ENCODE data around the gene TERT. TPM values are rescaled to one million over a fixed set of nuclear protein-coding genes. Genes with fewer than 3 reads are reported as not detected.
A peak's percentile ranks its signal among the peaks of the same experiment; 100 is the strongest.

The TERT gene
- total RNA-seq, 2 donors from 2014 or later = 0.14 TPM; not detected in 1

- peak; percentile 55 for DNase-seq (ENCODE audit: low spot score)
- intact Hi-C loops (cut with DNase I) = no loop called here
Measured at GRCh38 chr5:1321576-1321975, 26.7 kb upstream of the TERT start.

- intact Hi-C loops (cut with DNase I) = no loop called here
Measured at GRCh38 chr5:1320436-1321344, 25.8 kb upstream of the TERT start.

GRCh38 chr5:1319436-1320256, 24.8 kb upstream of the TERT start:
- DNase-seq (ENCODE audit: low spot score) = no peak
- intact Hi-C loops (cut with DNase I) = no loop called here

More at GRCh38 chr5:1320436-1321344, 25.8 kb upstream of the TERT start:
- DNase-seq (ENCODE audit: low spot score) = no peak

GRCh38 chr5:1318659-1319251, 23.9 kb upstream of the TERT start:
- peak; percentile 80 for DNase-seq (ENCODE audit: low spot score)
- intact Hi-C loops (cut with DNase I) = no loop called here

- intact Hi-C loops (cut with DNase I) = no loop called here
- DNase-seq (ENCODE audit: low spot score) = peak; percentile 66
Measured at GRCh38 chr5:1317921-1318565, 23.2 kb upstream of the TERT start.

GRCh38 chr5:1316588-1317340, 21.9 kb upstream of the TERT start:
- intact Hi-C loops (cut with DNase I) = no loop called here
- DNase-seq (ENCODE audit: low spot score) = no peak

GRCh38 chr5:1315709-1316587, 21.1 kb upstream of the TERT start:
- intact Hi-C loops (cut with DNase I) = no loop called here
- peak; percentile 76 for DNase-seq (ENCODE audit: low spot score)

GRCh38 chr5:1315018-1315708, 20.3 kb upstream of the TERT start:
- DNase-seq (ENCODE audit: low spot score) = peak; percentile 44
- intact Hi-C loops (cut with DNase I) = no loop called here

GRCh38 chr5:1314564-1314982, 19.7 kb upstream of the TERT start:
- peak; percentile 46 for DNase-seq (ENCODE audit: low spot score)
- intact Hi-C loops (cut with DNase I) = no loop called here

- DNase-seq (ENCODE audit: low spot score) = peak; percentile 66
- intact Hi-C loops (cut with DNase I) = no loop called here
Measured at GRCh38 chr5:1312993-1313833, 18.3 kb upstream of the TERT start.

- intact Hi-C loops (cut with DNase I) = no loop called here
- DNase-seq (ENCODE audit: low spot score) = peak; percentile 51
Measured at GRCh38 chr5:1312206-1312605, 17.3 kb upstream of the TERT start.

GRCh38 chr5:1311439-1312055, 16.7 kb upstream of the TERT start:
- no peak for DNase-seq (ENCODE audit: low spot score)
- intact Hi-C loops (cut with DNase I) = no loop called here

GRCh38 chr5:1310118-1310517, 15.2 kb upstream of the TERT start:
- intact Hi-C loops (cut with DNase I) = no loop called here
- DNase-seq (ENCODE audit: low spot score) = no peak

- intact Hi-C loops (cut with DNase I) = no loop called here
- no peak for DNase-seq (ENCODE audit: low spot score)
Measured at GRCh38 chr5:1304033-1304432, 9.2 kb upstream of the TERT start.

- DNase-seq (ENCODE audit: low spot score) = no peak
- intact Hi-C loops (cut with DNase I) = no loop called here
Measured at GRCh38 chr5:1302258-1302657, 7.4 kb upstream of the TERT start.

- intact Hi-C loops (cut with DNase I) = no loop called here
- DNase-seq (ENCODE audit: low spot score) = peak; percentile 81
Measured at GRCh38 chr5:1300581-1301083, 5.8 kb upstream of the TERT start.

Measured in posterior vena cava (tissue), 2 donors.